ENCODE results near the gene PPIH.
"Not testable (repeated sequence)": the region's sequence is repeated elsewhere in the genome, so short reads cannot be mapped to it uniquely, and the experiment has no call there.

PPIH gene

GRCh38 chr1:42682484-42682738 is 24.2 kb downstream of the PPIH start:
- not testable (repeated sequence) for DNase-seq (ENCODE audit: low read depth in 1 of 2, low spot score in 1 of 2)

- peak; percentile 44 for DNase-seq (ENCODE audit: low read depth in 1 of 2, low spot score in 1 of 2)
Observed at GRCh38 chr1:42682739-42683531, 24.7 kb downstream of the PPIH start.

- DNase-seq (ENCODE audit: low read depth in 1 of 2, low spot score in 1 of 2) = no peak
Observed at GRCh38 chr1:42684139-42684538, 25.9 kb downstream of the PPIH start.

- DNase-seq (ENCODE audit: low read depth in 1 of 2, low spot score in 1 of 2) = no peak
Observed at GRCh38 chr1:42686418-42686817, 28.2 kb downstream of the PPIH start.

- no peak for DNase-seq (ENCODE audit: low read depth in 1 of 2, low spot score in 1 of 2)
Observed at GRCh38 chr1:42689912-42690311, 31.7 kb downstream of the PPIH start.

GRCh38 chr1:42690477-42691156 is 32.4 kb downstream of the PPIH start:
- no peak for DNase-seq (ENCODE audit: low read depth in 1 of 2, low spot score in 1 of 2)

- DNase-seq (ENCODE audit: low read depth in 1 of 2, low spot score in 1 of 2) = no peak
Observed at GRCh38 chr1:42691157-42691498, 32.9 kb downstream of the PPIH start.

- DNase-seq (ENCODE audit: low read depth in 1 of 2, low spot score in 1 of 2) = no peak
Observed at GRCh38 chr1:42692461-42692860, 34.2 kb downstream of the PPIH start.

- no peak for DNase-seq (ENCODE audit: low read depth in 1 of 2, low spot score in 1 of 2)
Observed at GRCh38 chr1:42692911-42693310, 34.7 kb downstream of the PPIH start.

GRCh38 chr1:42698081-42698813 is 40.0 kb downstream of the PPIH start:
- no peak for DNase-seq (ENCODE audit: low read depth in 1 of 2, low spot score in 1 of 2)

- no peak for DNase-seq (ENCODE audit: low read depth in 1 of 2, low spot score in 1 of 2)
Observed at GRCh38 chr1:42700006-42700405, 41.8 kb downstream of the PPIH start.

- DNase-seq (ENCODE audit: low read depth in 1 of 2, low spot score in 1 of 2) = no peak
Observed at GRCh38 chr1:42703888-42704464, 45.8 kb downstream of the PPIH start.

GRCh38 chr1:42712808-42713207 is 54.6 kb downstream of the PPIH start:
- not testable (repeated sequence) for DNase-seq (ENCODE audit: low read depth in 1 of 2, low spot score in 1 of 2)

GRCh38 chr1:42713293-42713692 is 55.1 kb downstream of the PPIH start:
- no peak for DNase-seq (ENCODE audit: low read depth in 1 of 2, low spot score in 1 of 2)

GRCh38 chr1:42714441-42714840 is 56.2 kb downstream of the PPIH start:
- DNase-seq (ENCODE audit: low read depth in 1 of 2, low spot score in 1 of 2) = not testable (repeated sequence)

- no peak for DNase-seq (ENCODE audit: low read depth in 1 of 2, low spot score in 1 of 2)
Observed at GRCh38 chr1:42720868-42721267, 62.6 kb downstream of the PPIH start.

GRCh38 chr1:42721926-42722325 is 63.7 kb downstream of the PPIH start:
- no peak for DNase-seq (ENCODE audit: low read depth in 1 of 2, low spot score in 1 of 2)

- DNase-seq (ENCODE audit: low read depth in 1 of 2, low spot score in 1 of 2) = not testable (repeated sequence)
Observed at GRCh38 chr1:42722403-42722802, 64.2 kb downstream of the PPIH start.

GRCh38 chr1:42723511-42723910 is 65.3 kb downstream of the PPIH start:
- no peak for DNase-seq (ENCODE audit: low read depth in 1 of 2, low spot score in 1 of 2)

- not testable (repeated sequence) for DNase-seq (ENCODE audit: low read depth in 1 of 2, low spot score in 1 of 2)
Observed at GRCh38 chr1:42725820-42726219, 67.6 kb downstream of the PPIH start.
